Measurements from ENCODE around the gene SLC22A2.
"Not testable (repeated sequence)": the region's sequence is repeated elsewhere in the genome, so short reads cannot be mapped to it uniquely, and the experiment has no call there.

The SLC22A2 gene

DNA sequence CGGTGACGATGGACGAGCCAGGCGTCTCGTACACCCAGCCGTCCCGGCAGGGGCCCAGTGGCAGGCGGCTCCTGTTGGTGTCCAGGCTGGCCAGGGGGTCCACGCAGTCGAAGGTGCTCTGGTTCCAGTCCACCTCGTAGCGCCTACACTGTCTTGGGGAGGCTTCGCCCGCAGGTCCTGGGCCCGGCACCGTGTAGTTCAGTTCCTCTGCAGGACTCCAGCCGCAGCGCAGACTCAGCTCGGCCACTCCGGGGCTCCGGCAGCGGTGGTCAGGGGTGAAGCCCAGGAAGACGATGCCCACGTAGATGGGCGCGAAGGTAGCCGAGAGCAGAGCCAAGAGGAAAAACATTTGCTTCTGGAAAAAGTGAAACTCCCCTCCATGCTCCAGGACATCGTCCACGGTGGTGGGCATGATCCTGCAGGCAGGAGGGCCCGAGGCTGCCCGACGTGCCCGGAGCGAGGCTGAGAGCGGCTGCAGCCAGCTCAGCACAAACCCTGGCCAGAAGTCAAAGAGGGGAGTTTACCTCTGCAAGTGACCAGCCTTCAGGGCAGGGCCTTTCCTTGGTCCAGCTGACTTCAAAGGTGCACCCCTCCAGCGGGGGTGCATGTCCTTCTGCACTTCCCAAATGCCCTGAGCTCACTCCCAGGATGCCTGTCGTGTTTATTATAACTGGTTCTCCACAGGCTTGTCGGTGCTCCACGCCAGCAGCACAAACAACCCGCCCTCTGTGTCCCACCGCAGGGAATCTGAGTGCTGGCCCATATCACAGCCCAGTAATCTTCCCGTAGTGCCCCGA lies at the start of gene SLC22A2:
Gene SLC22A2 (minus strand): TSS at position 476 of the 797 bp plus-strand sequence. CDS start 64 bp downstream, at position 412.
- DNase-seq (ENCODE audit: low read depth in 3 of 3): no peak

DNA sequence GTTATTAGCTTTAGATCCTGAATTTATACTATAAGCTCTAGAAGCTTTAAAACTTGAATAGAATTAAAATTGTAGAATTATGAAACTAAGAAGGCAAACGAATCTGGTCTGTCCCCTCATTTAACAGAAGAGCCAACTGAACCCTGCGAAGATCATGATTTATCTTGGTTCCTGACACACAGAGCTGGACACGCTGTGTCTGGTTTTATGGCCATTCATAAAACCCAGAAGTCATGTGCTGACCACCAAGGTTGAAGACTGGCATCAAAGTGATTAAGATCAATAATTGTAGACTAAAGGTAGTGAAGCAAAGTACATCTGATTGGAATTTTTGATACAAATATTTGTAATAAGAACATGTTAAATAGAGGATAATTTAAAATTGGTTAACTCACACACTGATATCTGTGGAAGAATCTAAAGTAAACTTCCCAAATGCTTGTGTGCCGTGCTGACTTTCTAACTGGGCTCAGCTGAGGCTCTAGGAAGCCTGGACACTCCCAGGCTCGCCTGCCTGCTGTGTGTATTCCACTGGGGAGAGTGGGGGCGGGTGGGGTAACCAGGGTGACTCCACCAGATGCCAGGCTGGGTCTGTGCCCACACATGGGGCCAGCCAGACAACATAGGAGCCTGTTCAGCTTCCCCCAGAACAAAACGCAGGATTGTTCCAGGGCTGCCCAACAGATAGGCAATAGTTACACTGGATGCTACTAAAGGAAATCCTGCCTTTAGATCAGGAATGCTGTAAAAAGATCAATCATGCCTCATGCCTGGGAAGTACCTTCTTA lies 47.5 kb upstream of the SLC22A2 start:
- DNase-seq (ENCODE audit: low read depth in 3 of 3): no peak

DNA sequence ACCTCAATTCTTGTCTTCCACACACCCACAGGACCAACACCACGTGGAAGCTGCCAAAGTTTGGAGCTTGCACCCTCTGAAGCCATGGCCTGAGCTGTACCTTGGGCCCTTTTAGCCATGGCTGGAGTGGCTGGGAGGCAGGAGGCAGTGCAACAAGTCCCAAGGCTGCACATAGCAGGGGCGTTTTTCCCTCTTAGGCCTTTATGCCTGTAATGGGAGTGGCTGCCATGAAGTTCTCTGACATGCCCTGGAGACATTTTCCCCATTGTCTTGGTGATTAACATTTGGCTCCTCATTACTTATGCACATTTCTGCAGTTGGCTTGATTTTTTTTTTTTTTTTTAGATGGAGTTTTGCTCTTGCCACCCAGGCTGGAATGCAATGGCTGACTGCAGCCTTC lies 45.2 kb upstream of the SLC22A2 start:
- no peak for DNase-seq (ENCODE audit: low read depth in 3 of 3)

DNA sequence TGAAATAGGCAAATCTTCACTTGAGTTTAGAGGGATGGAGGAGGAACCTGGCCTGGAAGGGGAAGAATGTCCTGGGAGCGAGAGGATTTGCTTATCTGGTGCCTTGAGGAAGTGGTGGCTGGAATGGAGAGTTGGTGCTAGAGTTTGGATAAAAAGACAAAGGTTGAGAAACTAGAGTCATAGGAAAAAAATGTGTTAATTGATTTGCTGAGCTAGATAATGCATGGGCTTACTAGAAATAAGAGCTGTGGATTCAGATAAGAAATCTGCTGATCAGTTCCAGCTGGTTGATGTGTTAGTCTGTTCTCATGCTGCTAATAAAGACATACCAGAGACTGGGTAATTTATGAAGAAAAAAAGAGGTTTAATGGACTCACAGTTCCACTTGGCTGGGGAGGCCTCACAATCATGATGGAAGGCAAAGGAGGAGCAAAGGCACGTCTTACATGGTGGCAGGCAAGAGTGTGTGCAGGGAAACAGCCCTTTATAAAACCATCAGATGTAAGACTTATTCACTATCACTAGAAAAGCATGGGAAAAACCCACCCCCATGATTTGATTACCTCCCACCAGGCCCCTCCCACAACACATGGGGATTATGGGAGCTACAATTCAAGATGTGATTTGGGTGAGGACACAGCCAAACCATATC lies 43.9 kb upstream of the SLC22A2 start:
- DNase-seq (ENCODE audit: low read depth in 3 of 3): not testable (repeated sequence)

DNA sequence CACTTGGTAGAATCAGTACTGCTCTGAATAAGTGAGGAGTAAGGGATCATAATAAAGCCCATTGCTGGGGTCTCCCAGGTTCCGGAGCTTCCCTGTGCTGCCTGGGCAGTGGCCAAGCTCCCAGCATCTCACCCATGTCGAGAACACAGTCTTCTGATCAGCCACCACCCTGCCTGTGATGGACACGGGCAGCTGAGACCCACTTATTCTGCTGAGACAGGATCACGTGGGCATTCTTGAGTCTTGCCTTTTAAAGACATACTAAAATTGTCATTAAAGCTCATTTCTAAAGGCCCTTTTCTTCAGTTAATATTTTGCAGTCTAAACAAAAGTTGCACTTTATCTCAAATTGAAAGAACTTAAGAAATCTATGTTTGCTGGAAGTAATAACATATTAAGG lies 42.7 kb upstream of the SLC22A2 start:
- DNase-seq (ENCODE audit: low read depth in 3 of 3): no peak

DNA sequence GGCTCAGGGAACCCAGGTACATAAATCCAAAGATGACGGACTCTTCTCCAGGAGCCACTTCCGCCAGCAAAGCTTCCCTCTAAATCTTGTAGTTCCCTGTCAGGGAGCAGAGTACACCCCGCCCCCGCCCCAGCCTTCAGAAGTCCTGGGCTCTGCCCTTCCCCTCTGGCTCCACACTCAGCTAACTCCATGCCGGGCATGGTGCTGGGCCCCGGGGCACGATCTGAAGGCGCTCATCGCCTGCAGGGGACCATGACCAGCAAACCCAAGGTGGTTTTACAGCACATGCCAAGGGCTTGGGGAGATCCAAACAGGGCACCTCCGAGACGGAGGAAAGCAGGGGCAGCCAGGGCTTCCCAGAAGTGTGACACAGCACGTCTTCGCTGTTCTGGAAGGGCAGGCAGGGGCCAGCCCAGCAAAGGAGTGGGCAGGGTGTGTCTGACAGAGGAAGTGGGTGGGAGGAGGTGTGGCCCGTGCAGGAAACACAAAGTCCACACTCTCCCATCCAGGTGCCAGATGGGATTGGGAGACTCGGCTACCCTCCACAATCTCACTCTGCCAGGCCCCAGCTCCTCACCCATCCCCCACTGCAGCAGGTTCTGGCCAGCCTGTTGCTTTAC lies 41.6 kb upstream of the SLC22A2 start:
- no peak for DNase-seq (ENCODE audit: low read depth in 3 of 3)

DNA sequence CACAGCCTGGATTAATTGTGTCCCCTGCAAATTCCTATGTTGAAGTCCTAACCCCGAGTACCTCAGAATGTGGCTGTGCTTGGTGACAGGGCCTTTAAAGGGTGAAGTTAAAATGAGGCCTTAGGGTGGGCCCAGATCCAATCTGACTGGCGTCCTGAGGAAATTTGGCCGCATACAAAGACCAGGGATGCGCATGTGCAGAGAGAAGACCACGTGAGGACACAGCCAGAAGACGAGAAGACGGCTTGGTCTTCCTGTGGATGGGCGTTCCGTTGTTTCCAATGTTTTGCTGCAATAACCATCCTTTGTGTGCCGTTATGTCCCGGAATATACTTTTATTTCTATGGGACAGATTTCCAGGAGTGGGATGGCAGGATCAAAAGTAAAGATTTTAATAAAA lies 40.9 kb upstream of the SLC22A2 start:
- DNase-seq (ENCODE audit: low read depth in 3 of 3): no peak

DNA sequence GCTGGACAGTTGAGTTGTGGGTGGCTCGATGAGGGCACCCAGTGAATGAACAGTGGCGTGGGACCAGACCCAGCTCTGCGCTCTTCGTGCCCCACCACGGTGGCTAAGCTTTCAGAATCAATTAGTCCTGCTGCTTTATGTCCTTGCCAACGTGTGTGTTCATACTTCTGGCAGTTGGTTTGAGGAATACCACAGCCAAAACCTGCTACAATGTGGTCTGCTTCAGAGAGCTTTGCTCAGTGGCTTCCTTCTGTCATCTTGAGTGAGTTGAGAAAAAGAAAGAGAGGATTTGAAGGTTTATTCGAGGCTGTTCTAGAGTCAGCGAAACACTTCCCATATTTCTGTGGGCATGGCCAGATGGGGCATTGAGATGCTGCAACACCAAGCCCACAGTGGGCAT lies 39.5 kb upstream of the SLC22A2 start:
- no peak for DNase-seq (ENCODE audit: low read depth in 3 of 3)

DNA sequence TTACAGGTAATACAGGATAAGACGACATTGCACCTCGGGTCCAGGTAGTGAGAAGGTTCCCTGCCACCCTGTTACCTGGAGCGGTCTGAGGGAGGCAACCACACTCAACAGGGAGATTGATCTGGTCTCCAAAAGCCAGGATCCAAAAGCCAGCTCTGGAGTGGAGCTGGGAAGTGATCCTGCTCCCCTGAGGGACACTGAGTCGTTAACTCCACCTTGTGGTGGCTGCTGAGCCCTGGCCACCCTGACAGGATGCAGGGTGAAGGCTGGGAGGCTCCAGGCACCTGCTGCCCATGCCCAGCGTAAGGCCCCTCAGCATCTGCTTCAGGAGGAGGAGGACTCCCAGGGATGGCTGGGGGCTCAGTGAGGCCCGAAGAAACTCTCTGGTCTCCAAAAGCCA lies 38.7 kb upstream of the SLC22A2 start:
- DNase-seq (ENCODE audit: low read depth in 3 of 3): no peak

DNA sequence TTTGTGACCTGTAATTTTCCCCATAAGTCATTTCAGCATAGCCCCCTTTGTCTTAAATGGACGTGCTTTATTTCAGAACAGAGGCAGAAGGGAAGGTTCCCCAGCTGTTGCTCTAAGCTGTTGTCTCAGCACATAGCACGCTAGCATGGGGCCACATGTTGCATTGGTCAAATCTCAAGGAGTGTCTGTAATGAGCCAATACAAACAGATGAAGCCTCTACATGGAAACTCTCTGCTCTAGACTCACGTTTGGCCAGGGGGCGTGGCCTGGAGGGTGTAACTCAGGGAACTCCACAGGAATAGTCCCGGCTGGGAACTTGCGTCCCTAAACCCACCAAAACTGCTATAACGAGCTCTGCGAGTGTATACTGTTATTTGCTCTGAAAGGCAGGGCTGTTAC lies 35.2 kb upstream of the SLC22A2 start:
- DNase-seq (ENCODE audit: low read depth in 3 of 3): no peak

DNA sequence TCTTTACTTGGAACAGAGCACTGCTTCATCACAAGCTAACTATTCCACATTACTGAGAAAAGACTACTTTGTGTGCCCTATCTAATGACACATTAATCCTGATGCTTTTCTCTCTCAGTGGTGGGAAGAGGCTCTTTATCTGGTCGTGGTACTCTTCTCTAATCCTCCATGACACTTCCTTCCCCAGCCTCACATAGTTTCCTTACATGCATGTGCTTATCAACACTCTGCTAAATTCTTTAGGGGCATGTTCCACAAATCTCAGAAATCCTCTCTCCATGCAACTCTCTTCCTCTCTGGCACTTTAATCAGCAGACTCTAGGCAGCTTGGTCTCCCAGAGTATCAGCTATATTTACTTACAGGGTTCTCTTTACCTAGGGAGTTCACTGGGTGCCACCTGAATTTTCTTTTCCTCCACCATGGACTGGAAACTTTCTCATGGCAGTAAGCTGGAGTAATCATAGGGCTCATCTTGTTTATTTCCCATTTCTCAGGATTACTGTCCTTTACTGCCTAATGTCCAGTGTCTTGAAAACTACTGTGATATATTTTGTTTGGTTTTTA lies 27.0 kb upstream of the SLC22A2 start:
- DNase-seq (ENCODE audit: low read depth in 3 of 3): no peak

DNA sequence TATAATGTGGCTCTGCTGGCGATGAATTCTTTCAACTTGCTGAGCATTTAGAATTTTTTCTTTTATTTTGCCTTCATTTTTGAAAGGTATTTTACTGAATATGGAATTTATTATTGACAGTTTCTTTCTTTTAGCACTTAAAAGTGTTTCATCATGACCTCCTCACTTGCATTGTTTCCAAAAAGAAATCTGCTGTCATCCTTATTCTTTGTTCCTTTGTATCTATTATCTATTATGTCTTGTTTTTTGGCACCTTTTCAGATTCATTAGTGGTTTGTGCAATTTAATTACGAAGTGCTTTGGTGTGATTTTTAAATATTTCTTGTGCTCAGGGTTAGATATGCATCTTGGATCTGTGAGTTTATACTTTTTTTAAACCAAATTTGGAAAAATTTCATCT lies 26.0 kb upstream of the SLC22A2 start:
- no peak for DNase-seq (ENCODE audit: low read depth in 3 of 3)

DNA sequence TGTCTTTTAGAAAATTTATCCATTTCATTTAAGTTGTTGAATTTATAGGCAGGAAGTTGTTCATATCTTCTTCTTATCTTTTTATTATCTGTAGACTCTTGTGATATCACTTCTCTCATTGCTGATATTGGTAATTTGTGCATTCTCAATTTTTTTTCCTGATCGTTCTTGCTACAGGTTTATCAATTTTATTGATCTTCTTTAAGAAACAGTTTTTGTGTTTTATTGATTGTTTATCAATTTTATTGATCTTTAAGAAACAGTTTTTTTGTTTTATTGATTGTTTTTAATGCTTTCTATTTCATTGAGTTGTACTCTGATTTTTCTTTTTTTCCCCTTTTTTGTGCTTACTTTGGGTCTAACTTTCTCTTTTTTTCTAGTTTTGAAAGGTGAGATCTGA lies 23.8 kb upstream of the SLC22A2 start:
- DNase-seq (ENCODE audit: low read depth in 3 of 3): no peak

DNA sequence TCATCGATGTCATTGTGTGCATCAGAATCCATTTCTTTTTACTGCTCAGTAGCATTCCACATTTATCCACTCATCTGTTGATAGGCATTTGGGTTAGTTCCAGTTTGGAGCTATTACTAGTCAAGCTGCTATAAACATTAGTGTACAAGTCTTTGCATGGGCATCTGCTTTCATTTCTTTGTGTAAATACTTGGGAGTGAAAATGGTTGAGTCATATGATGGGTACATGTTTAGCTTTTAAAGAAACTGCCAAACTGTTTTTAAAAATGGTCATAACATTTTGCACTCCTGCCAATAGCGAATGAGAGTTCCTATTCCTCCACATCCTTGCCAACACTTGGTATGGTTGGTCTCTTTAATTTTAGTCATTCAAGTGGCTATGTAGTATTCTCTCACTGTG lies 21.2 kb upstream of the SLC22A2 start:
- DNase-seq (ENCODE audit: low read depth in 3 of 3): no peak

DNA sequence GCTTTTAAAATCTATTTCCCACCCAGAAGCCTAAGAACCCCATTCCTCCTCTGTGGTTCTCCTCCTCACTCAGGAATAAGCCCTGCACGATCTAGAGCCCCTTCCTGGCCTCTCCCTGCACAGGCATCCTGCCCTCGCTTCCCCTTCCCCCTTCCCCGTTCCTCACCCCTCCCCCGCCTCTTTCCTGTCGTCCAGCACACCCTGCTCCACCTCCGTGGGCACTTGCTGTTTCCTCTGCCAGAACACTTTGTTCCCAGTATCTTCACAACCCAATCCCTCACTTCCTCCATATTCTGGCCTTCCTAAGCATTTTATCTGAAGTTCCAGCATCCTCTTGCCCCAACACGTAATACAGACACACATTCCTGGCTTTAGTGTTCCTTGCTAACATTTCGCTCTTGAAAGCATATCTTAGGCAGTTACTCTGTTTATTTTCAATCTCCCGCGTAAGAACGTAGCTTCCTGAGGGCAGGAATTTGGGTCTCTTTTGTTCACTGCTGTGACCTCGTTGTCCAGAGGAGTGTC lies 20.2 kb upstream of the SLC22A2 start:
- no peak for DNase-seq (ENCODE audit: low read depth in 3 of 3)

DNA sequence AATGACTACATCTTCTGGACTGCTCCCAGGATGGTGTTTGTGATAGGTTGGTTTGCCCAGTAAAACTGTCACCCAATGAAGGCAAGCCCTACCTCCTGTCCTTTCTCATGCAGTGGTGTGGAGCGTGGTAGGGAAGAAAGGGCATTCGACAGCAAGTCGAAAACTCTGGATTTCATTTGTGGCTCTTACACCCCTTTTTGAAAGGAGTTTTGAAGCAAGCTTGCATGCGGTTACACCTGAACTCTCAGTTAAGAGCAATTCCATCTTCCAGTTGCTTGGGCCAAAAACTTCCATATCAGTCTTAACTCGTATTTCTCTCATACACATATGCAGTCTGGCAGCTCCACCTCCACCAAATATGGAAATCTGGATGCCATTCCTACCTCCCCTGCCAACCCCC lies 19.7 kb upstream of the SLC22A2 start:
- DNase-seq (ENCODE audit: low read depth in 3 of 3): no peak

DNA sequence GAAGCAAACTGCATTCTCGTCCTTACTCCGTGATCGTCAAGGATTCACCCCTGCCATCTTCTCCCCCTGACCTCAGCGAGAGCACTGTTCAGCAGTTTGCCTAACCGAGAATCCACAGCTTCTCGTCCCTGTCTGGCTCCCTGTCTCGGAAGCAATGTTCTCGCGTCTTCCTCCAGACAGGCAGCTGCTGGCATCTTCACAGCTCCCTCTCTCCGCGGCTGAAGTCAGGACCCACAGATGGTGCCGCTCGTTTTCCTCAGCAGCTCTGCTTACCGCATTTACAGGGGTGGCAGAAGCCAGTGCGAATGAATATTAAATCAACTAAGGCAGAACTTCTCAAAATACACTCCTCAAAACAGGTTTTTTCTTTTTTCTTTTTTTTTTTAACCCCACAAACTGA lies 18.9 kb upstream of the SLC22A2 start:
- no peak for DNase-seq (ENCODE audit: low read depth in 3 of 3)

DNA sequence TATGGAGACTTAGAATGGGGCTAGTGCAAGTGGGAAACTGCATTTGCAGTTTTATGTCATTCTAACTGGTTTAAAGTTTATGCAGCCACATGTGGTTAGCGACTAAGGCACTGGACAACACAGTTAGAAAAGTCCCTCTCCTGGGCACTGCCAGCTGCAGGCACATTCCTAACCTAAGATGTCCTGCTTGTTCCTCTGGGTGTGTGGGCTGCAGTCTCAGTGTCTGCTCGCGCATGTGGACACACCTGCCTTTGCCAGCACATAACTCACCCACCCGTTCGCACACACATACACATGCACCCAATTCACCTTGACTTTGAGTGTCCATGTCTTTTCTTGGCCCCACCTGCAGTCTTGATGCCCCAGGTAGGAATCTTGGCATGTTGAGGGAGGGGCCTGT lies 18.5 kb upstream of the SLC22A2 start:
- no peak for DNase-seq (ENCODE audit: low read depth in 3 of 3)

DNA sequence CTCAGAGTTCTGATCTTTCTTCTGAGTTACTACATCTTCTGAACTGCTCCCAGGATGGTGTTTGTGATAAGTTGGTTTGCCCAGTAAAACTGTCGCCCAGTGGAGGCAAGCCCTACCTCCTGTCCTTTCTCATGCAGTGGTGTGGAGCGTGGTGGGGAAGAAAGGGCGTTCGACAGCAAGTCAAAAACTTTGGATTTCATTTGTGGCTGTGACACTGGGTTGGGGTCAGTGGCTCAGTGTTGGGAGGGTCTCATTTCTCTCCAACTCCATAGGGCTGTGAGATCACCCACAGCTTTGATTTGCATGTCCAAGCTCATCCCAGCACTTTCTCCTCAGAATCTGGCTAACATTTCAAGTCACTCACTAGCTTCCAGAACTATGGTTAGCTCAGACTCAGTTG lies 17.5 kb upstream of the SLC22A2 start:
- DNase-seq (ENCODE audit: low read depth in 3 of 3): no peak

DNA sequence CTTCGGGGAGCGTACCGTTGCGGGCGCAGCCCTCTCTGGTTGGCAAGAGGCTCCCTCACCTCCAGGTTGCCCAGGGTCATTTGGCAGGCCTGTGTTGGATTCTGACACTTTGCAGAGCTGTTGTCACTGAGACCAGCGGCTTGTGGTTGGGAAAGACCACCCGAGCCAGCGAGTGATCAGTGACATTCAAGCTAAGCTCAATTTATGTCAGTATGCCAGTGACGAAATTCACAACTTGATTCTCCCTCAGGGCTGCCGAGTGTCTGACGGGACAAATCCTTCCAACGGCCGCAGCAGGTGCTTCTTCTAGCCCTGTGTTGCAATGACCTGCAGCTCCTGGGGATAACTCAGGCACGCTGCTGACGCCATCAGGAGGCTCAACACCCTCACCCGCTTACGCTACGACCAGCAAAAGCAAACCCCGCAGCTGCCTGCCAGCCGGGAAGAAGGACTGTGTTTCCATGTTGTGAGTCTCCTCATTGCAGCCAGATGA lies 16.9 kb upstream of the SLC22A2 start:
- no peak for DNase-seq (ENCODE audit: low read depth in 3 of 3)

DNA sequence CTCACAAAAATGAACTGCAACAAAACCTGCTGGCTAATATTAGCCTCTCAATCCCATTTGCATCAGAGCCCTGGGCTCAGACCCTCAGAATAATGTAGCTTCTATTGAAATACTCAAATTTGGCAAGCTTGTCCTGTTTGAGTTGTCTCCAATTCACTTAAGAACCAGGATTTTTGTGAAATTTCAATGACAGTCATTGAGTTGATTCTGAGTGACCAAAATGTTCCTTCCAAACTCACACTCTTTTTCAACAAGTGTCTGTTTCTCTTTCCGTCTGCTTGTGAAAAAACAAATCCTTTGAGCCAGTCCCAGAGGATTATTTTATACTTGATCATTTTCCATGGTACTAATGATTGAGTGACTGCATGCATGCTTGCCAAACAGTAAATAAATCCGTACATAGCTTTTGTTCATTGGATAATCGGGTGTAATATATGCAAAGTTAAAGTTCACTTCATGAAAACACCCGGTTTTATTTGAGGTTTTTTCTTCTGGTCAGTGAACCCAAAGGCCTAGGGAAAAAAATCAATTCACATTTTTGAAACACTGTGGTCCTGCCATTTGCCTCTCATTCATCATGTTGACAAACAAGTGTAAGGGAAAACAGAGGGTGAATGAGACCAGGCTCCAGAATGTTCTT lies 16.4 kb upstream of the SLC22A2 start:
- DNase-seq (ENCODE audit: low read depth in 3 of 3): no peak
